GM20000 (cell line): Measurements from ENCODE around the gene LRRC14B.

Experiments used
- DNase-seq: peaks from one replicate; pipeline ENCODE4 v3.0.0; 2012; ENCODE audit warnings: low spot score
- TF ChIP-seq, protein P1 (sequence below): IDR thresholded peaks from 2 replicates; pipeline ENCODE4 v1.5.1; 2012; ENCODE audit warnings: mild to moderate bottlenecking, control low read depth; ENCODE audit errors: extremely low read depth, missing control alignments

The LRRC14B gene

DNA sequence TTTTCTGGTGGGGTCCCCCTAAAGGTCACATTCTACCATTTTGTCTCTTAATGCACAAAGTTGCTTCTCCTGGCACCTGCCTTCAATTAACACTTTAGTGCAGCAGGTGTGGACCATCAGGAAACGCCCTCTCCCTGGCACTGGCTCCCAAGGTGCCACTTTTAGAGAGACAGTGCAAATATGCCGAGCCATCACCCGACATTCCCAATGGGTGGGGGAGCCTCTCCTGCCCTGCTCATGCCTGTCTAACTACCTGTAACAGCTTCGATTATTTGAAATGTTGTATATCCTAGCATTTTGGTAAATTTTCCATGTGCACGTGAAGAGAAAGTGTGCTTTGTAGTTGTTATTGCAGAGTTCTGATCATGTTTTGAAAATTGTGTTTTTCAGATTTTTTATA, 13.2 kb upstream of the LRRC14B start:
- DNase-seq = no peak
- TF ChIP-seq, protein P1, sequence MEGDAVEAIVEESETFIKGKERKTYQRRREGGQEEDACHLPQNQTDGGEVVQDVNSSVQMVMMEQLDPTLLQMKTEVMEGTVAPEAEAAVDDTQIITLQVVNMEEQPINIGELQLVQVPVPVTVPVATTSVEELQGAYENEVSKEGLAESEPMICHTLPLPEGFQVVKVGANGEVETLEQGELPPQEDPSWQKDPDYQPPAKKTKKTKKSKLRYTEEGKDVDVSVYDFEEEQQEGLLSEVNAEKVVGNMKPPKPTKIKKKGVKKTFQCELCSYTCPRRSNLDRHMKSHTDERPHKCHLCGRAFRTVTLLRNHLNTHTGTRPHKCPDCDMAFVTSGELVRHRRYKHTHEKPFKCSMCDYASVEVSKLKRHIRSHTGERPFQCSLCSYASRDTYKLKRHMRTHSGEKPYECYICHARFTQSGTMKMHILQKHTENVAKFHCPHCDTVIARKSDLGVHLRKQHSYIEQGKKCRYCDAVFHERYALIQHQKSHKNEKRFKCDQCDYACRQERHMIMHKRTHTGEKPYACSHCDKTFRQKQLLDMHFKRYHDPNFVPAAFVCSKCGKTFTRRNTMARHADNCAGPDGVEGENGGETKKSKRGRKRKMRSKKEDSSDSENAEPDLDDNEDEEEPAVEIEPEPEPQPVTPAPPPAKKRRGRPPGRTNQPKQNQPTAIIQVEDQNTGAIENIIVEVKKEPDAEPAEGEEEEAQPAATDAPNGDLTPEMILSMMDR = no peak

DNA sequence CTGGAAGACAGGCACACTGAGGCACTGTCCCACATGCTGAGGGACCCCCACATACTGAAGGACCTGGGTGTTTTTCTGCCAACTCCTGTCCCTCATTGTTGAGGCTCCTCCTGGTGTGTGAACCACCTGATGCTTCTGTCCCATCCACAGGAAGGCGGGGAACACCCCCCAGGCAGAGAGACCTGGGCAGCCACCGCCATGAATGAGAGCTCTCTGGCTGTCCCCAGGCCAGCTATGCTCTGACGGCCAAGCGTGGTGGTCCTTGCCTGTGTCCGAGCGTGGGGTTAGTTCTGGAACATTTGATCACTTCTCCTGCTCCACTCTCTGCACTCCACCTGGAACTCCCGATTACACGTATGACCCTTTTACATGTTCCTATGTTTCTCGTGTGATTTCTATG, 11.9 kb upstream of the LRRC14B start:
- DNase-seq = no peak
- TF ChIP-seq, protein P1 = no peak

DNA sequence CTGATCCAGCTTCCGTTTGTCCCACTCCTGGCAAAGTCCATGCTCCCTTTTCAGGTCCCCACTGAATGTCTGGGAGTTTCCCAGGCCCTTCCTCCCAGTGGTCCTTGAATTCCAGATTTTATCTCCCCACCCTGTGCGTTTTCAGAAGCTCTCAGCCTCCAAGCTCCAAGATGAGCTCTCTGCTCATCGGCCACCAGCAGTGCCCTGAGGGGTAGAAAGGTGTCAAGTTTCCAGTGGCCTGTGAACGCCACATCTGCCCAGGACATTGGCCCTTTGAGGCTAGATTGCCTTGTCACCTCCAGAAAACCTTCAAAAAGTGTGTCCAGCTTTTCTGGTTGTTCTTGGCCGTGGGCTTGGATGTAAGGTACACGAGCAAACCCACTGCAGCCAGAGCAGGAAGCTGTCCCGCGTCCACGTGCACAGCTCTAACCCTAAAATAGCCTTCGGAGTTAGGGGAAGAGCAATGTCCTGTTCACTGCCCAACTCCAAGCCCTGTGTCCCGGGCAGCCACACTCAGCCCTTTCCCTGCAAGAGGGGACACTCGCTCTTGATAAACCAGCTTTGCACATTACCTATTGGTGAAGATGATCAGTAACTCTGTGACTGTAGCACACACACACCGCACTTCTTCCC, 10.9 kb upstream of the LRRC14B start:
- DNase-seq = no peak
- TF ChIP-seq, protein P1 = no peak

DNA sequence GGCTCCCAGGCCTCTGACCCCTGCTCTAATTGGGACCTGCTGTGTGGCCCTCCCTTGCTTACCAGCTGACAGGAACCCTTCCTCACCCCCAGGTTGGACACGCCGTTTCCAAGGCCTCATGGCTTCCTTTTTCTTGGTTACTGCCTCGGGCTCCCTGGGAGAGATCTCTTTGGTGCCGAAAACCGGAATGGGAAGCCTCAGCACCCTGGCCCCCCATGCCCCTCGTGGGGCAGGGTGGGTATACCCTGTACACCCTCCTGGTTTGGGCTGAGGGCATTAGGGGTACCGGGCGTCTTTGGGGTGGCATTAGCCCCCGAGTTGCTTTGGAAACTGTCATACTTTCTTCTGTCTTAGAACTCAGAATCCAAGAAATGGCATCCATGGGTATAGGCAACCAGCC, 10.1 kb upstream of the LRRC14B start:
- TF ChIP-seq, protein P1 = no peak
- DNase-seq = no peak

DNA sequence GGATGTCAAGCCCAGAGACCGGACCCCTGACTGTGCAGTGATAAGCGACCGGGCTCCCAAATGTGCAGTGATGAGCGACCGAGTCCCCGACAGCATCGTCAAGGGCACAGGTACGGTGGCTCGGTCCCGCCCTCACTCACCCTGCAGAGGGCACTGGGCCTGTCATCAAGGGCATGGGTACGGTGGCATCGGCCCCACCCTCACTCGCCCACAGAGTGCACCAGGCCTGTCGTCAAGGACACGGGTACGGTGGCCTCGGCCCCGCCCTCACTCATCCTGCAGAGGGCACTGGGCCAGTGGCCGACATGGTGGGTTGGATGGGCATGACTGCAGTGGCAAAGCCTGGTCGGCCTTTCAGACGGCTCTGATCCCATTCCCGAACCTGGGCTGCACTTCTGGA, 9.7 kb upstream of the LRRC14B start:
- no peak for DNase-seq
- TF ChIP-seq, protein P1 = no peak

DNA sequence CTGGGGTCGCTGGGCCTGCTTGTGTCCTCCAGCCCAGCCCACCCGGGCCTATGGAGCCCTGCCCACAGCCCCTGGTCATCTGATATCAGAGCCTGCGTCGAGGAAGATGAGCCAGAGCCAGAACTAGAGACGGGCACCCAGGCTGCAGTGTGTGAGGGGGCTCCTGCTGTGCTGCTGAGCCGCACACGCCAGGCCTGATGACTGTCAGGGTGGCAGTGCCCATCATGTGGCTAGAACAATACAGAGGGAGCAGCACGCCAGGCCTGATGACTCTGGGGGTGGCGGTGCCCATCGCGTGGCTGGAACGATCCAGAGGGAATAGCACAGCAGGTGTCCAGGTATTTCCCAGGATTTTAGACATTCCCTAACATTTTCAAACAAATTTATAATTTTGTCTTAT, 9.2 kb upstream of the LRRC14B start:
- DNase-seq = no peak
- TF ChIP-seq, protein P1 = no peak

DNA sequence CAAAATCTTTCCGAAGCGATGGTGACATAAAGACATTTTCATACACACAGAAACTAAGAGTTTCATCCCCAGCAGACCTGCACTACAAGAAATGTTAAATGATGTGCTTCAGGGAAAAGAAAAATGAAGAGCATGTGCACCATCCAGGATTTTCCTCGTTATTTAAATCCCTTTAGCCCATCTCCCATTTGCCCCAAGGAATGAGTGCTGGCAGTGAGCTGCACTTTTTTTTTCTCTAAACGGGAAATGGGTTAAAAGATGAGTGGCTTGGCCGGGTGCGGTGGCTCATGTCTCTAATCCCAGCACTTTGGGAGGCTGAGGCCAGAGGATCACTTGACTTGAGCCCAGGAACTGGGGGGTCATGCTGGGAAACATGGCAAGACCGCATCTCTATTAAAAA, 6.8 kb upstream of the LRRC14B start:
- DNase-seq = no peak
- TF ChIP-seq, protein P1 = no peak
